H1 (cell line): Measurements from ENCODE around the gene CTXN1.

ENCODE experiments used
- CTCF ChIP-seq, 3 experiments: IDR thresholded peaks; 1 replicate in 2 of 3; 2 replicates in 1 of 3; pipeline versions ENCODE4 v1.5.1 to v1.6.1; 2011; ENCODE audit warnings: low read length in 3 of 3, mild to moderate bottlenecking in 3 of 3, inconsistent platforms in 2 of 3, low read depth in 1 of 3, moderate library complexity in 1 of 3; ENCODE audit not compliant: insufficient read depth in 1 of 3; ENCODE audit errors: control extremely low read depth in 1 of 3
- EGR1 ChIP-seq: IDR thresholded peaks from 2 replicates; pipeline ENCODE4 v1.6.1; 2011; ENCODE audit warnings: low read depth, low read length, borderline replicate concordance
- EP300 ChIP-seq, 2 experiments: IDR thresholded peaks; 1 replicate in 1 of 2; 2 replicates in 1 of 2; pipeline ENCODE4 v1.6.1; 2011 to 2012; ENCODE audit warnings: low read depth in 2 of 2, low read length in 2 of 2, mild to moderate bottlenecking in 2 of 2, borderline replicate concordance in 1 of 2, inconsistent platforms in 1 of 2, moderate library complexity in 1 of 2
- EZH2 ChIP-seq: fragments of 200-600 bp; sonication (generic); IDR thresholded peaks from 2 replicates; pipeline ENCODE4 v1.7.1; 2012; ENCODE audit warnings: low read depth, mild to moderate bottlenecking, moderate library complexity, low read length, inconsistent platforms; ENCODE audit not compliant: severe bottlenecking
- GABPA ChIP-seq: IDR thresholded peaks from 2 replicates; pipeline ENCODE4 v1.6.1; 2011; ENCODE audit warnings: mild to moderate bottlenecking, low read length, moderate library complexity, borderline replicate concordance; ENCODE audit not compliant: insufficient read depth
- JUN ChIP-seq: IDR thresholded peaks from 2 replicates; pipeline ENCODE4 v1.6.1; 2011; ENCODE audit warnings: low read depth, mild to moderate bottlenecking, improper control_type of control experiment, low read length
- PHF8 ChIP-seq: fragments of 200-600 bp; sonication (generic); conservative IDR thresholded peaks from 2 replicates; pipeline ENCODE4 v1.7.1; 2012; ENCODE audit warnings: low read depth, mild to moderate bottlenecking, inconsistent platforms, low read length, moderate library complexity
- POLR2A ChIP-seq, 2 experiments: IDR thresholded peaks; 1 replicate in 1 of 2; 2 replicates in 1 of 2; pipeline ENCODE4 v1.6.1; 2011; ENCODE audit warnings: low read depth in 2 of 2, low read length in 2 of 2, mild to moderate bottlenecking in 2 of 2; ENCODE audit errors: control extremely low read depth in 1 of 2
- POLR2AphosphoS5 ChIP-seq: IDR thresholded peaks from 2 replicates; pipeline ENCODE4 v1.6.1; 2011; ENCODE audit warnings: low read depth, low read length
- RAD21 ChIP-seq, 2 experiments: IDR thresholded peaks in 1 of 2; conservative IDR thresholded peaks in 1 of 2; 2 replicates each; pipeline ENCODE4 v1.6.1; 2011; ENCODE audit warnings: low read depth in 2 of 2, low read length in 2 of 2, improper control_type of control experiment in 1 of 2, inconsistent platforms in 1 of 2, mild to moderate bottlenecking in 1 of 2, moderate library complexity in 1 of 2
- SP1 ChIP-seq: IDR thresholded peaks from 2 replicates; pipeline ENCODE4 v1.6.1; 2011; ENCODE audit warnings: low read depth, low read length
- TF ChIP-seq, protein P1 (sequence below): IDR thresholded peaks from 2 replicates; pipeline ENCODE4 v1.6.1; 2011; ENCODE audit warnings: low read depth, mild to moderate bottlenecking, low read length; ENCODE audit not compliant: insufficient read depth

- TF ChIP-seq GABPA = no peak
- TF ChIP-seq, protein P1, sequence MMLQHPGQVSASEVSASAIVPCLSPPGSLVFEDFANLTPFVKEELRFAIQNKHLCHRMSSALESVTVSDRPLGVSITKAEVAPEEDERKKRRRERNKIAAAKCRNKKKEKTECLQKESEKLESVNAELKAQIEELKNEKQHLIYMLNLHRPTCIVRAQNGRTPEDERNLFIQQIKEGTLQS = no peak
- no peak for TF ChIP-seq PHF8
- TF ChIP-seq POLR2A (IDR thresholded peaks at IDR 0.05; ENCODE audit: control extremely low read depth in 1 of 2, low read depth in 2 of 2, low read length in 2 of 2) = no peak
- no peak for TF ChIP-seq CTCF (IDR thresholded peaks at IDR 0.05; ENCODE audit: control extremely low read depth in 1 of 3, insufficient read depth in 1 of 3, low read depth in 1 of 3, low read length in 3 of 3)
- no peak for TF ChIP-seq EZH2
- no peak for TF ChIP-seq EP300 (IDR thresholded peaks at IDR 0.05; ENCODE audit: borderline replicate concordance in 1 of 2, low read depth in 2 of 2, low read length in 2 of 2)
- no peak for TF ChIP-seq EGR1
- TF ChIP-seq RAD21 (IDR thresholded peaks at IDR 0.05 in 1 of 2, conservative IDR thresholded peaks at IDR 0.05 in 1 of 2; ENCODE audit: low read depth in 2 of 2, low read length in 2 of 2) = no peak
- TF ChIP-seq JUN = no peak
- TF ChIP-seq POLR2AphosphoS5 = no peak
- TF ChIP-seq SP1 = no peak
Measured at GRCh38 chr19:7965921-7966665, 40.2 kb upstream of the CTXN1 start.
